ENCODE data around the gene EIF4A3.

DNA sequence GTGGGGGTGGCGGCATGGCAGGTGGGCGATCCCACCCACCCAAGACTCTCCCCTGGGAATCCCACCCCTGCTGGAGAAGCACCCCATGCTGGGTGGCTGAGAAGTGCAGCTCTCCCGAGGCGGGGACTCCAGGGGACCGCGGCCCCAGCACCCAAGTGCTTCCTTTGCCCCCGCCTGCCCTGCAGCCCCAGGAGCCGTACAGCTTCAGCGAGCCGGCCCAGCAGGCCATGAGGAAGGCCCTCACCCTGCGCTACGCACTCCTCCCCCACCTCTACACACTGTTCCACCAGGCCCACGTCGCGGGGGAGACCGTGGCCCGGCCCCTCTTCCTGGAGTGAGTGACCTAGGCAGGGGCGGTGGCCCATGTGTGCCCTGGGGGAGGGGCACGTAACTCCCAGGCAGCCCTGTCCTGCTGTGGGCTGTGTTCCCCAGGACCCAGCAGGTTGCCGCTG lies 33.9 kb downstream of the EIF4A3 start:
- TF ChIP-seq, protein P1, sequence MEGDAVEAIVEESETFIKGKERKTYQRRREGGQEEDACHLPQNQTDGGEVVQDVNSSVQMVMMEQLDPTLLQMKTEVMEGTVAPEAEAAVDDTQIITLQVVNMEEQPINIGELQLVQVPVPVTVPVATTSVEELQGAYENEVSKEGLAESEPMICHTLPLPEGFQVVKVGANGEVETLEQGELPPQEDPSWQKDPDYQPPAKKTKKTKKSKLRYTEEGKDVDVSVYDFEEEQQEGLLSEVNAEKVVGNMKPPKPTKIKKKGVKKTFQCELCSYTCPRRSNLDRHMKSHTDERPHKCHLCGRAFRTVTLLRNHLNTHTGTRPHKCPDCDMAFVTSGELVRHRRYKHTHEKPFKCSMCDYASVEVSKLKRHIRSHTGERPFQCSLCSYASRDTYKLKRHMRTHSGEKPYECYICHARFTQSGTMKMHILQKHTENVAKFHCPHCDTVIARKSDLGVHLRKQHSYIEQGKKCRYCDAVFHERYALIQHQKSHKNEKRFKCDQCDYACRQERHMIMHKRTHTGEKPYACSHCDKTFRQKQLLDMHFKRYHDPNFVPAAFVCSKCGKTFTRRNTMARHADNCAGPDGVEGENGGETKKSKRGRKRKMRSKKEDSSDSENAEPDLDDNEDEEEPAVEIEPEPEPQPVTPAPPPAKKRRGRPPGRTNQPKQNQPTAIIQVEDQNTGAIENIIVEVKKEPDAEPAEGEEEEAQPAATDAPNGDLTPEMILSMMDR (optimal IDR thresholded peaks at IDR 0.05 in 1 of 3, IDR thresholded peaks at IDR 0.05 in 1 of 3, conservative IDR thresholded peaks at IDR 0.05 in 1 of 3; ENCODE audit: extremely low read depth in 1 of 3, insufficient read depth in 2 of 3, low read length in 3 of 3), result no peak
- no peak for TF ChIP-seq EZH2 (IDR thresholded peaks at IDR 0.05; ENCODE audit: low read length)

Measured in keratinocyte (primary cell).